ENCODE data around the gene MC2R. TPM values are rescaled to one million over a fixed set of nuclear protein-coding genes. Genes with fewer than 3 reads are reported as not detected.

MC2R gene
- total RNA-seq, 6 experiments from 2014 or later, result not detected

- no peak for TF ChIP-seq CTCF (IDR thresholded peaks at IDR 0.05)
- DNase-seq, result no peak
- H3K4me1 Mint-ChIP-seq (ENCODE audit: low read depth), result no peaks in the 10 kb centered on the region
- no peak overlapping the region for H3K4me3 Mint-ChIP-seq
- no peak overlapping the region for H3K27ac Mint-ChIP-seq
- peaks cover 4% of the 10 kb centered on the region; the same call in 1 of the 2 replicates for H3K36me3 Mint-ChIP-seq (ENCODE audit: low read depth)
- H3K9me3 Mint-ChIP-seq, result peaks cover 58% of the 10 kb centered on the region
- H3K27me3 Mint-ChIP-seq (ENCODE audit: insufficient read depth), result no peaks in the 10 kb centered on the region
Measured at GRCh38 chr18:13895505-13896033, 19.8 kb downstream of the MC2R start.

GRCh38 chr18:13894531-13894930, 20.8 kb downstream of the MC2R start:
- Mint-ChIP-seq H3K27ac (no peak overlapping the region), H3K36me3 (ENCODE audit: low read depth) (peaks cover 4% of the 10 kb centered on the region; the same call in 1 of the 2 replicates), H3K4me3 (no peak overlapping the region), H3K9me3 (peaks cover 48% of the 10 kb centered on the region), H3K27me3 (ENCODE audit: insufficient read depth) (no peaks in the 10 kb centered on the region), H3K4me1 (ENCODE audit: low read depth) (no peaks in the 10 kb centered on the region)
- no peak for DNase-seq
- TF ChIP-seq CTCF (IDR thresholded peaks at IDR 0.05), result no peak

GRCh38 chr18:13893418-13893760, 21.9 kb downstream of the MC2R start:
- peaks cover 50% of the 10 kb centered on the region for H3K9me3 Mint-ChIP-seq
- no peaks in the 10 kb centered on the region for H3K4me1 Mint-ChIP-seq (ENCODE audit: low read depth)
- H3K4me3 Mint-ChIP-seq, result no peak overlapping the region
- no peak overlapping the region for H3K27ac Mint-ChIP-seq
- H3K36me3 Mint-ChIP-seq (ENCODE audit: low read depth), result peaks cover 4% of the 10 kb centered on the region; the same call in 1 of the 2 replicates
- no peak for TF ChIP-seq CTCF (IDR thresholded peaks at IDR 0.05)
- no peak for DNase-seq
- H3K27me3 Mint-ChIP-seq (ENCODE audit: insufficient read depth), result no peaks in the 10 kb centered on the region

GRCh38 chr18:13892098-13892497, 23.2 kb downstream of the MC2R start:
- H3K4me3 Mint-ChIP-seq, result no peak overlapping the region
- no peaks in the 10 kb centered on the region for H3K27me3 Mint-ChIP-seq (ENCODE audit: insufficient read depth)
- H3K9me3 Mint-ChIP-seq, result peaks cover 53% of the 10 kb centered on the region
- no peaks in the 10 kb centered on the region for H3K4me1 Mint-ChIP-seq (ENCODE audit: low read depth)
- DNase-seq, result no peak
- no peak overlapping the region for H3K27ac Mint-ChIP-seq
- H3K36me3 Mint-ChIP-seq (ENCODE audit: low read depth), result peaks cover 4% of the 10 kb centered on the region; the same call in 1 of the 2 replicates
- no peak for TF ChIP-seq CTCF (IDR thresholded peaks at IDR 0.05)

- Mint-ChIP-seq H3K27ac (no peak overlapping the region), H3K9me3 (peaks cover 48% of the 10 kb centered on the region), H3K36me3 (ENCODE audit: low read depth) (peaks cover 4% of the 10 kb centered on the region; the same call in 1 of the 2 replicates), H3K4me1 (ENCODE audit: low read depth) (no peaks in the 10 kb centered on the region), H3K27me3 (ENCODE audit: insufficient read depth) (no peaks in the 10 kb centered on the region), H3K4me3 (no peak overlapping the region)
- DNase-seq, result no peak
- no peak for TF ChIP-seq CTCF (IDR thresholded peaks at IDR 0.05)
Measured at GRCh38 chr18:13890761-13891361, 24.5 kb downstream of the MC2R start.
